ENCODE data around the gene INSRR. TPM values are rescaled to one million over a fixed set of nuclear protein-coding genes. Genes with fewer than 3 reads are reported as not detected.
A peak's percentile ranks its signal among the peaks of the same experiment; 100 is the strongest.

The INSRR gene
- 0.45 to 0.66 TPM (median 0.51 TPM) in 3 replicates for total RNA-seq

GRCh38 chr1:156858959-156859522 lies at the start of gene INSRR:
Gene INSRR, minus strand, starts transcription at chr1:156859117. Its CDS starts 496 bp downstream, at chr1:156858621.
- H3K4me1 Mint-ChIP-seq: peaks cover 39% of the 10 kb centered on the region
- no peaks in the 10 kb centered on the region for H3K36me3 Mint-ChIP-seq
- no peak for DNase-seq (ENCODE audit: low spot score in 2 of 2, unreplicated experiment in 2 of 2)
- no peak for TF ChIP-seq CTCF (IDR thresholded peaks at IDR 0.05; ENCODE audit: unreplicated experiment)
- H3K27me3 Mint-ChIP-seq (ENCODE audit: low read depth): peaks cover 74% of the 10 kb centered on the region
- H3K9me3 Mint-ChIP-seq: no peaks in the 10 kb centered on the region
- no peak within 1 kb of the TSS for H3K27ac Mint-ChIP-seq
- H3K4me3 Mint-ChIP-seq: peak within 1 kb of the TSS; percentile 59

GRCh38 chr1:156908541-156908940 lies 49.6 kb upstream of the INSRR start:
- H3K27ac Mint-ChIP-seq: no peak overlapping the region
- H3K27me3 Mint-ChIP-seq (ENCODE audit: low read depth): no peaks in the 10 kb centered on the region
- no peak overlapping the region for H3K4me3 Mint-ChIP-seq
- no peak for DNase-seq (ENCODE audit: low spot score in 2 of 2, unreplicated experiment in 2 of 2)
- peaks cover 9% of the 10 kb centered on the region for H3K4me1 Mint-ChIP-seq
- H3K9me3 Mint-ChIP-seq: no peaks in the 10 kb centered on the region
- H3K36me3 Mint-ChIP-seq: no peaks in the 10 kb centered on the region
- TF ChIP-seq CTCF (IDR thresholded peaks at IDR 0.05; ENCODE audit: unreplicated experiment): no peak

- Mint-ChIP-seq H3K4me1 (peaks cover 7% of the 10 kb centered on the region), H3K36me3 (no peaks in the 10 kb centered on the region), H3K9me3 (no peaks in the 10 kb centered on the region), H3K4me3 (no peak overlapping the region), H3K27me3 (ENCODE audit: low read depth) (no peaks in the 10 kb centered on the region), H3K27ac (no peak overlapping the region)
- no peak for DNase-seq (ENCODE audit: low spot score in 2 of 2, unreplicated experiment in 2 of 2)
- no peak for TF ChIP-seq CTCF (IDR thresholded peaks at IDR 0.05; ENCODE audit: unreplicated experiment)
Measured at GRCh38 chr1:156906206-156906906, 47.4 kb upstream of the INSRR start.

GRCh38 chr1:156905651-156906050 lies 46.7 kb upstream of the INSRR start:
- no peaks in the 10 kb centered on the region for H3K9me3 Mint-ChIP-seq
- H3K4me1 Mint-ChIP-seq: peaks cover 9% of the 10 kb centered on the region
- no peaks in the 10 kb centered on the region for H3K36me3 Mint-ChIP-seq
- H3K4me3 Mint-ChIP-seq: no peak overlapping the region
- no peak for DNase-seq (ENCODE audit: low spot score in 2 of 2, unreplicated experiment in 2 of 2)
- H3K27ac Mint-ChIP-seq: no peak overlapping the region
- H3K27me3 Mint-ChIP-seq (ENCODE audit: low read depth): no peaks in the 10 kb centered on the region
- no peak for TF ChIP-seq CTCF (IDR thresholded peaks at IDR 0.05; ENCODE audit: unreplicated experiment)

- TF ChIP-seq CTCF (IDR thresholded peaks at IDR 0.05; ENCODE audit: unreplicated experiment): no peak
- DNase-seq (ENCODE audit: low spot score in 2 of 2, unreplicated experiment in 2 of 2): no peak
- Mint-ChIP-seq H3K4me1 (peaks cover 9% of the 10 kb centered on the region), H3K4me3 (no peak overlapping the region), H3K36me3 (no peaks in the 10 kb centered on the region), H3K27me3 (ENCODE audit: low read depth) (no peaks in the 10 kb centered on the region), H3K27ac (no peak overlapping the region), H3K9me3 (no peaks in the 10 kb centered on the region)
Measured at GRCh38 chr1:156905176-156905575, 46.3 kb upstream of the INSRR start.

All from mesothelial cell of epicardium (in vitro differentiated cells).